ENCODE results near the gene HSPH1. TPM values are rescaled to one million over a fixed set of nuclear protein-coding genes. Genes with fewer than 3 reads are reported as not detected.

Gene HSPH1
- total and polyA plus RNA-seq, 10 of the 15 experiments (the other 5 are each of a cell fraction or from before 2014, with no cell fraction given), result 40.2 to 159 (median 92.6) TPM

DNA sequence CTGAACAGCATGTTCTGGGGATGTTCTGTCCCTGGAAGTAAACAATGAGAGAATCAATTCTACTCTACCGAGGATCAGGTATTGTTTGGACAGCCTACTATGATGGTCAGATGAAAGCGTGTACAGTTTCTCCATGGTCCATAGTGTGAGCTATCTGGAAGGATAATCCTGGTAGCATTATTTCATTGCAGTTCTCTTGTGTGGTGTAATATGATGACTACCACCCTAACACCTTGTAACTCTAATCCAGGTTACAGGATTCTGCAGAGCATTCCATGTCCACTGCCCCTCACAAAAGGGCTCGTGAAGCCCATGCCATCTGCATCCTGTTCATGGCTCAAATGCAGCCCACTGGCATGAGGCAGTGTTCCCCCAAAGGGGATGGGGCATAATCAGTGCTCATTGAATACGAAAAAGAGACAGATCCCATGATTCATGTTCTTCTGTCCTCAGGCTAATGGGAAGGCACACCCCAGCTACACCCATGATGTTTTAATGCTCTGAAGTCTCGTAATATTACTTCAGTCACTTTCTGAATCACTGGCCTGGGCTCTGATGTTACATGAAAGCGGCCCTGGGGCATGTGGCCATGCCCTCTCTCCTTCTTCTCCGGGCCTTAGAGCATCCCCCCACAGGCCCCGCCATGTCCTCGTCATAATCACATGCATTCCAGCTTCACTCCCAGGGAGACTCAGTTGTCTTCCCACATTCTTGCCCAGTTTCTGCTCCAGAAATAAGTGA lies 68.4 kb downstream of the HSPH1 start:
- H3K79me2 ChIP-seq (ENCODE audit: control insufficient read depth, insufficient read depth, low read length), result no peaks in the 10 kb centered on the region
- no peaks in the 10 kb centered on the region for H3K36me3 ChIP-seq (ENCODE audit: control insufficient read depth in 2 of 2, insufficient read depth in 2 of 2, low read length in 1 of 2)
- in situ Hi-C loops (cut with MboI) (no loop called here), intact Hi-C loops (cut with micrococcal nuclease; ENCODE audit: unreplicated experiment) (no loop called here)
- no peak overlapping the region for H3K4me2 ChIP-seq (ENCODE audit: control insufficient read depth, insufficient read depth)
- ChIA-PET SMC1A (ENCODE audit: uncharacterized antibody, unreplicated experiment) (no interaction called here), CTCF (no interaction called here), RAD21 (ENCODE audit: unreplicated experiment) (no interaction called here), POLR2A (no interaction called here)
- H2AFZ ChIP-seq (ENCODE audit: control insufficient read depth, low read depth, low read length), result no peak overlapping the region
- H4K20me1 ChIP-seq (ENCODE audit: control insufficient read depth, insufficient read depth), result no peaks in the 10 kb centered on the region; the same call in 1 of the 2 replicates
- peaks cover 5% of the 10 kb centered on the region; the same call in 1 of the 2 replicates for H3K4me1 ChIP-seq (ENCODE audit: control insufficient read depth, insufficient read depth, low read length)
- H3K9me3 ChIP-seq (replicated peaks; ENCODE audit: control insufficient read depth, insufficient read depth, low read length), result no peaks in the 10 kb centered on the region
- FAIRE-seq (no peak), ATAC-seq (no peak), DNase-seq (ENCODE audit: low read depth, low spot score) (no peak)
- TF ChIP-seq RAD51 (IDR thresholded peaks at IDR 0.05) (no peak), ZBED1 (IDR thresholded peaks at IDR 0.05; ENCODE audit: borderline replicate concordance) (no peak), STAT1 (conservative IDR thresholded peaks at IDR 0.05) (no peak), HCFC1 (IDR thresholded peaks at IDR 0.05; ENCODE audit: low read length) (no peak), TAF1 (IDR thresholded peaks at IDR 0.05; ENCODE audit: borderline replicate concordance, low read depth, low read length) (no peak), E2F8 (IDR thresholded peaks at IDR 0.05; ENCODE audit: low read depth, partially characterized antibody) (no peak), CREM (IDR thresholded peaks at IDR 0.05; ENCODE audit: low read depth) (no peak), JUND (IDR thresholded peaks at IDR 0.05; ENCODE audit: low read depth, low read length) (no peak), ZBTB11 (CRISPR knock-in tag; IDR thresholded peaks at IDR 0.05) (no peak), BHLHE40 (IDR thresholded peaks at IDR 0.05; ENCODE audit: borderline replicate concordance in 1 of 2, low read depth in 2 of 2, low read length in 1 of 2) (no peak), SMAD5 (IDR thresholded peaks at IDR 0.05; ENCODE audit: low read depth) (no peak), ZSCAN29 (IDR thresholded peaks at IDR 0.05) (no peak)
- WGBS (ENCODE audit: insufficient coverage, insufficient replicate concordance, low lambda C conversion rate, missing lambda C conversion rate), result 38% methylated on average over 9 of the region's 9 CpGs
- H3K4me3 ChIP-seq, result no peak overlapping the region
- no TSS peak for BruUV-seq (replicated peaks)
- H3K9ac ChIP-seq (ENCODE audit: control insufficient read depth, insufficient read depth, low read length), result no peak overlapping the region
- H3K27ac ChIP-seq (ENCODE audit: control insufficient read depth, insufficient read depth), result no peak overlapping the region
- peaks cover 0 to 3% of the 10 kb centered on the region in 2 experiments; a peak in 3 of 4 replicates for H3K27me3 ChIP-seq (replicated peaks in 1 of 2; ENCODE audit: control insufficient read depth in 2 of 2, insufficient read depth in 2 of 2, low read length in 1 of 2)
